ENCODE results near the gene LTBP4.

DNA sequence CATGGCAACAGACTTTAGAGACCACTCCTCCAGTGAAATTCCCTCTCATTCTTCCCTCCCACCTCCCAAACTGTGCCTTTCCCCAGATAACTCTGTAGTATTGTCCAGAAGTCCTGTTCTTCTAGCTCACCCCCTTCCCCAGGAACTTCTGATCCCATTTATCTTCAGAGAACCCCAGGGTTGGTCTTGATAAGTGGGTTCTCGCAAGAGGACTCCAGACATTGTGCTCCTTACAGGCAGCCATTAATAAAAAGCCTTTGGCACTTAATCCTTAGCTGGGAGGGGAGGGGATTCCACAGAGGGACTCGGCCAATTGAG is 1.9 kb downstream of the LTBP4 start:
- TF ChIP-seq, protein P1, sequence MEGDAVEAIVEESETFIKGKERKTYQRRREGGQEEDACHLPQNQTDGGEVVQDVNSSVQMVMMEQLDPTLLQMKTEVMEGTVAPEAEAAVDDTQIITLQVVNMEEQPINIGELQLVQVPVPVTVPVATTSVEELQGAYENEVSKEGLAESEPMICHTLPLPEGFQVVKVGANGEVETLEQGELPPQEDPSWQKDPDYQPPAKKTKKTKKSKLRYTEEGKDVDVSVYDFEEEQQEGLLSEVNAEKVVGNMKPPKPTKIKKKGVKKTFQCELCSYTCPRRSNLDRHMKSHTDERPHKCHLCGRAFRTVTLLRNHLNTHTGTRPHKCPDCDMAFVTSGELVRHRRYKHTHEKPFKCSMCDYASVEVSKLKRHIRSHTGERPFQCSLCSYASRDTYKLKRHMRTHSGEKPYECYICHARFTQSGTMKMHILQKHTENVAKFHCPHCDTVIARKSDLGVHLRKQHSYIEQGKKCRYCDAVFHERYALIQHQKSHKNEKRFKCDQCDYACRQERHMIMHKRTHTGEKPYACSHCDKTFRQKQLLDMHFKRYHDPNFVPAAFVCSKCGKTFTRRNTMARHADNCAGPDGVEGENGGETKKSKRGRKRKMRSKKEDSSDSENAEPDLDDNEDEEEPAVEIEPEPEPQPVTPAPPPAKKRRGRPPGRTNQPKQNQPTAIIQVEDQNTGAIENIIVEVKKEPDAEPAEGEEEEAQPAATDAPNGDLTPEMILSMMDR (IDR thresholded peaks at IDR 0.05; ENCODE audit: poor library complexity): no peak
- TF ChIP-seq EZH2phosphoT487 (IDR thresholded peaks at IDR 0.05; ENCODE audit: low read depth, severe bottlenecking, unreplicated experiment): no peak

Measured in hepatocyte (in vitro differentiated cells).